HepG2 (cell line): ENCODE data around the gene YWHAH.

Experiments
- IKZF1 ChIP-seq: fragments of 450-650 bp; IDR thresholded peaks from 2 replicates; pipeline ENCODE4 v1.7.1; 2016
- IRF9 ChIP-seq: sonication (generic); formaldehyde crosslinking; IDR thresholded peaks from 2 replicates; pipeline ENCODE4 v1.8.0; 2022; ENCODE audit warnings: missing genetic modification reagents, mild to moderate bottlenecking, borderline replicate concordance
- TGIF2 ChIP-seq: IDR thresholded peaks from 2 replicates; pipeline ENCODE4 v1.6.1; 2016; ENCODE audit warnings: control low read depth, missing compliant biosample characterization

DNA sequence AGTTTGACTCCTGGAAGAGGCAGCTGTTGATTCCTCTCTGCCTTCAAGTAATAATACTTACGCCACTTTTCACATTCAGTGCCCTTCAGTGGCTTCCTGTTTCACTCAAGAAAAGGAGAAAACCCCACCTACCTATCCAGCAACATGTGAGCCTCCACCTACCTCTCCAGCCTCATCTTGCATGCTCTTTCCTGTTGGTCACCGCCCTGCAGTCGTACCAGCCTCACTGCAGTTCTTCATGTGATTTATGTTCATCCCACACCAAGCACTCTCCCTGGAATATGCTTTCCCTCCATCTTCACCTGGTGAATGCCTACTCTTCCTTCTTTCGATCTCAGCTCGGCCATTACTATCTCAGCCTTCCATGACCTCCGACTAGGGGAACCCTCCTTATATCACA, 21.8 kb upstream of the YWHAH start:
- TF ChIP-seq TGIF2 (CRISPR knock-in tag) (no peak), IRF9 (CRISPR knock-in tag) (no peak), IKZF1 (no peak)
